Testis (tissue), 2 donors: ENCODE data around the gene NRTN.

Experiments used
- CTCF ChIP-seq, 3 experiments: fragments of 450-650 bp in 2 of 3; fragments of 200-600 bp in 1 of 3; sonication (generic) in 1 of 3; IDR thresholded peaks; one replicate each; pipeline ENCODE4 v1.5.1; 2016 to 2019; ENCODE audit warnings: antibody characterized with exemption in 3 of 3, mild to moderate bottlenecking in 2 of 3, moderate library complexity in 1 of 3
- POLR2A ChIP-seq: fragments of 450-650 bp; IDR thresholded peaks from one replicate; pipeline ENCODE4 v1.6.1; 2017; ENCODE audit warnings: antibody characterized with exemption, mild to moderate bottlenecking, moderate library complexity

- TF ChIP-seq CTCF (IDR thresholded peaks at IDR 0.05) (no peak), POLR2A (no peak)
Measured at GRCh38 chr19:5765220-5765619, 39.6 kb upstream of the NRTN start.
